Bone marrow (tissue), 2 donors: ENCODE measurements around the gene KCNJ11.

Source experiments
- DNase-seq, 2 donors: peaks; one replicate each; lab custom pipeline; 2025; lab: John Stamatoyannopoulos, UW

Gene KCNJ11

DNA sequence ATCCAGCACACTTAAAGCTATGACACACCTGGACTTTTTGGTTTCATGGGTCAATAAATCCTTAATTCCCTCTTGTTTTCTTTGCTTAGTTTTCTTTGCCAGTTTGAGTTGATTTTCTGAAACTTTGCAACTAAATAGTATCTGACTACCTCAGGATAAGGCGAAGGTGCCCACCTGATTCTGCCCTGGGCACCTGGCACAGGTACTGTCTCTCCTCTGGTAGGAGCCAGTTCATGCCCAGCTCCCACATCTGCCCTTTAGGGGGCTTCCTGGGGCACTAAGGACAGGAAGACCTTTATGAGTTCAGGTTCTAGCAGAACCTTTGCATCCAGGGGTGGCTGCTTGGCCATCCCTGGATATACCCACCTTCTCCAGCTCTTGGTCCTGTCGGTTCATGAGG lies 19.6 kb upstream of the KCNJ11 start:
- no peak for DNase-seq

GRCh38 chr11:17407575-17407974 lies 19.1 kb upstream of the KCNJ11 start:
- no peak for DNase-seq

DNA sequence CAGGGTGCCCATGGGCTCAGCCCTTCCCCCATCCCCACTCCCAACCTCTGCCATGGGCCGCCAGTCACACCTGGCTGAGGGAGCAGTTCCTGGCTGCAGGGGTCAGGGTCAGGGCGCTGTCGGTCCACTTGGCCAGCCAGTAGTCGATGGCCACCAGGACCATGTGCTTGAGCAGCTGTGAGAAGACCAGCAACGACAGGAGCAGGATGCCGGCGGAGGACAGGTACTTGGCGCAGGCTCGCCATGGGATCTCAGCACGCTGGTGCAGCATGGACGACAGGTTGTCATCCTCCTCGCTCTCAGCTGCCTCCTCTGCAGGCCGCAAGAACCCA lies 18.3 kb upstream of the KCNJ11 start:
- DNase-seq: no peak

GRCh38 chr11:17406082-17406817 lies 17.8 kb upstream of the KCNJ11 start:
- DNase-seq: no peak

GRCh38 chr11:17405232-17406005 lies 17.0 kb upstream of the KCNJ11 start:
- no peak for DNase-seq

DNA sequence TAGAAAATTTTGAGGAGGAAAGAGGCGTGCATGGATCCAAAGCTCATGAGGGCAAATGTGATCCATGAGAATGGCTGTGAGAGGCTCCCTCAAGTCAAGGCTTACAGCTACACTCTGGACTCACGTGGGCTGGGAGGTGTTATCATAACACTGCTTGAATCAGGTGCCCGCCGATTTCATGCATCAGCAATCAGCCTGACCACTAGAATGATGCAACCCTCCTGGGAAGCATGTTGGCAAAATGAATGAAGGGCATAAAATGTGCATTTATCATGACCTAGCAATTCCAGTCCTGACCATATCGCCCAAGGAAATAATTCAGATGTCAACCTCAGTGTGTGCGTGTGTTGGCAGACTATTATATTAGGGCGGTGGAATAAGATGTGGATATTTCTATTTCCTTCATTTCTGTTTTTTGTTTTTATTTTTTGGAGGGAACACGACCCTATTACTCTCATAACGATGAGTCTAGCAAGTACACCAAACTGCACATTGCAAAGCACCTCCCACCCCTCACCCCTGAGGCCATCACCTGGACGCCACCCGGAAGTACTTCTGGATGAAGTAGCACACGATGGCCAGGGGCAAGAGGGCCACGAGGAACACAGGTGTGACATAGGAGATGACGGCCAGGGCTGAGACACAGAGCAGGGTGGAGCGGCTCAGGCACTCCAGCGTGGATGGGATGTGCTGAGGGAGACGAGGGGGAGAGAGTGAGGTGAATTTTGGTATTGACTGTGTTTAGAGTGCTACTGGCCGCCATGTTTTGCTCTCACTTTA lies 15.7 kb upstream of the KCNJ11 start:
- no peak for DNase-seq

DNA sequence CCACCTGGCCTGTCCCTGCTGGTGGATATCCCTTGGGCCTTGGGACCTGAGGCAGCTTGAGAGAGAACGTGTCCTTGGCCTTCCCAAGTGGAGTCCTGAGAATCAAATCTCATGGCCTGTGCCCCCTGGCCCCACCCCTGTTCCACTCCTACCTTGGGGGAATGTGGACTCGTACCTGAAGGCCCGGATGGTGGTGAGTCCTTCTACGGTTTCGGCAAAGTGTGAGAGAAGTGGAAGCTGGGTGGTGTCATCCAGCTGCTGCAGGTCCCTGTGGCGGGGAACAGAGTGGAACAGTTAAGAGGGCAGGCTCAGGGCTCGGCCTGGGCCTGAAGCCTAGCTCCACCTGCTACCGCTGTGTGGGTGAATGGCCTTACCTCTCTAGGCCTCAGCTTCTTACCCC lies 14.0 kb upstream of the KCNJ11 start:
- DNase-seq: no peak

DNA sequence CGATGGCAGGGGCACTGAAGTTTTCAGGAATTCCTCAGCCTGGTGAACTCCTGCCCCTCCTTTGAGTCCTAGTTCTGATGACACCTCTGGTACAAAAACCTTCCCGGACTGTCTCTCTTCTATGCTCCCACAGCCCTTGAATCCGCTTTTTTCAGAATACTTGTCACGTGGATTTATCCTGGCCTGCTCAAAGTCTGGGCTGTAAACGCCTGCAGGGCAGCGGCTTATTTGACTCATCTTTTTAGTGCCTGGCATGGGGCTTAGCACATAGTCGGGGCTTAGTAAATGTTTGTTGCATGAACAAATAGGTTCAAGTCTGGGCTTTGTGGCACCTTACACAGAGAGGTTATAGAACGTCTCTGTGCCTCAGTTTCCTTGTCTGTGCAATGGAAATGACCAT lies 13.4 kb upstream of the KCNJ11 start:
- no peak for DNase-seq

GRCh38 chr11:17401316-17401715 lies 12.9 kb upstream of the KCNJ11 start:
- no peak for DNase-seq

GRCh38 chr11:17400048-17400775 lies 11.8 kb upstream of the KCNJ11 start:
- DNase-seq: no peak

DNA sequence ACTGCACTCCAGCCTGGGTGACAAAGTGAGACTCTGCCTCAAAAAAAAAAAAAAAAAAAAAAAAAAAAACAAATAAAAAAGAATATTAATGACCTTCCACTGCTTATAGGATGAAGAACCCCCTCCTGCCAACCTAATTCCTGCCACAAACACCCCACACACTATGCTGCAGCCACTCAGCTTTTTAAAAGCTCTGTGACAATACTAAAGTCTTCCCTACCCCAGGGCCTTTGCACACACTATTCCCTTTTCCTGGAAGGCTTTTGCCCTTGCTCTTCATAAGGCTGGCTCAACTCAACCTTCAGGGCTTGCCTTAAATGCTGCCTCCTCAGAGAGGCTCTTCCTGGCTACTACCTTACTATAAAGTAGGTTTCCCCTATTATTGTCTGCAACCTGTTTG lies 10.8 kb upstream of the KCNJ11 start:
- no peak for DNase-seq

- DNase-seq: no peak
Observed at GRCh38 chr11:17397311-17398002, 9.0 kb upstream of the KCNJ11 start.

- no peak for DNase-seq
Observed at GRCh38 chr11:17396598-17397310, 8.3 kb upstream of the KCNJ11 start.

DNA sequence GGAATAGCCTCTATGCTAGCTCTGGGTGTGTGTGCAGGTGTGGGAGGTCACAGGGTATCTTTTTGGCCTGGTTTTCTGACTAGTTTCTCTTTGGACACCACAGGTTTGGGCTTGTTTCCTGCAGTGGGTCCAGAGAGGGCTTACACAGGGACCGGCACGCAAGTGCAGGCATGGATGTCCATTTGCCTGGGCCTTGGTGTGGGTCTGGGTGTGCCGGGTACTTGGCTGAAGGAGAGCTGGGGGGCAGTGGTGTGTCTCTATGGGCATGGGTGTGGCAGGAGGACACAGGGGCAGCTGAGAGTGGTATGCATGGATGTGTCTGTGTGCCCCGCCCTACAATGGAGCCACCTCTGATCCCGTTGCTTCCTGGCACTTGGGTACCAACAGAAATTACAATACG lies 7.5 kb upstream of the KCNJ11 start:
- DNase-seq: no peak

- no peak for DNase-seq
Observed at GRCh38 chr11:17395554-17395961, 7.1 kb upstream of the KCNJ11 start.

DNA sequence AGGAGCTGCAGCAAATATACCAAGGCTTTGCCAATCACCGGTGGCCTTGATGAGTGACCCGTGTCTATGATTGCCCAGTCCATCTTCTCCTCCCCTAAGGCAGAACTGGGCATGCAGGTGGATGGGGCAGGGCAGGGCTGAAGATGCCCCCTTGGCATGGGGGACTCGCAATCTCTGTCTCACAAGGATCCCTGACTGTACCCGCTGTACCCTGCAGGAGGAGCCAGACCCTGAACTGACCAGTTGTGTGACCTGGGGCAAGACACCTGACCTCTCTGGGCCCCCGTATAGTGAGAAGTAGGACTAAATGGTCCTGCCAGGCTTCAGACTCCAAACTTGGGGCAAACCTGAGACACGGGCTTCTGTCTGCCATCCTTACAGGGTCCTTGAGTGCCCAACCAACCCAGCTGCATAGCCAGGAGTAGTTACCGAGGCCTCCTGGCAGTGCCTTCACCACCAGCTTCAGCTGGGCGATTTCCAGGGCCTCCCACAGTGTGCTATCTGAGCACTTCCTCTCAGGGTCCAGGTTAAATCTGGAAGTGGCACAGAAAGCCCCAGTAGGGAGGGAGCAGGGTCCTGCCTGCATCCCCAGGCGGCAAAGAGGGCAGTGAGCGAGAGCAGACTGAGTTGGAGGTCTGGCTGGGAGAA lies 6.4 kb upstream of the KCNJ11 start:
- DNase-seq: no peak

DNA sequence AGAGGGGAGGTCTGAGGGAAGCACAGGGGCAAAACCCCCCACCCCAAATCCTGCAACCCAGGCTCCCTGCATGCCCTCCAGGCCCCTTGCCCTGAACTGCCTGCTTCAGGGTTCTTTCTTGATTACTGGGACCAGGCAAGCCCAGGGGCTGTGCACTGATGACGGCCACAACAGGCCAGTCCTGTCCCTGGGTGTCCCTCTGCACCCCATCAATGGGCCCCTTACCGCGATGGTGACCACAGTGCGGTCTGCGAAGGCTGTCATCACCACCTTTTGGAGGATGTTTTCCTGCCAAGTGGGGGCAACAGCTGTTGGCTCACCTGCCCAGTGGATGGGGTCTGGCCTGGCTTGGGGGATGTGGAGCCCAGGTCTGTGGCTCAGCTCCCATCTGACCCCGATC lies 5.0 kb upstream of the KCNJ11 start:
- DNase-seq: no peak

- DNase-seq: no peak
Observed at GRCh38 chr11:17392872-17393271, 4.4 kb upstream of the KCNJ11 start.

- no peak for DNase-seq
Observed at GRCh38 chr11:17391493-17392355, 3.3 kb upstream of the KCNJ11 start.
